Neural cell (in vitro differentiated cells): Measurements from ENCODE around the gene ST3GAL3.

ENCODE experiments used
- CTCF ChIP-seq: fragments of 450-650 bp; IDR thresholded peaks from 2 replicates; pipeline ENCODE4 v1.5.1; 2014; ENCODE audit warnings: antibody characterized with exemption, mild to moderate bottlenecking, moderate library complexity; ENCODE audit not compliant: poor library complexity, severe bottlenecking
- EP300 ChIP-seq: fragments of 450-650 bp; conservative IDR thresholded peaks from 2 replicates; pipeline ENCODE4 v1.6.1; 2014; ENCODE audit warnings: antibody characterized with exemption, mild to moderate bottlenecking, moderate library complexity; ENCODE audit not compliant: poor library complexity, severe bottlenecking
- EZH2 ChIP-seq: fragments of 200-600, 300-800 bp; shearing (Covaris generic), sonication (generic); IDR thresholded peaks from 2 replicates; pipeline ENCODE4 v1.6.1; 2014; ENCODE audit warnings: antibody characterized with exemption, low read length, borderline replicate concordance, mild to moderate bottlenecking; ENCODE audit not compliant: insufficient read depth, poor library complexity, severe bottlenecking
- POLR2AphosphoS5 ChIP-seq: IDR thresholded peaks from 2 replicates; pipeline ENCODE4 v1.6.1; 2012
- TF ChIP-seq, protein P1 (sequence below): IDR thresholded peaks from 2 replicates; pipeline ENCODE4 v1.6.1; 2012; ENCODE audit warnings: borderline replicate concordance

- TF ChIP-seq EZH2 (no peak), CTCF (no peak), EP300 (no peak), POLR2AphosphoS5 (no peak)
- TF ChIP-seq, protein P1, sequence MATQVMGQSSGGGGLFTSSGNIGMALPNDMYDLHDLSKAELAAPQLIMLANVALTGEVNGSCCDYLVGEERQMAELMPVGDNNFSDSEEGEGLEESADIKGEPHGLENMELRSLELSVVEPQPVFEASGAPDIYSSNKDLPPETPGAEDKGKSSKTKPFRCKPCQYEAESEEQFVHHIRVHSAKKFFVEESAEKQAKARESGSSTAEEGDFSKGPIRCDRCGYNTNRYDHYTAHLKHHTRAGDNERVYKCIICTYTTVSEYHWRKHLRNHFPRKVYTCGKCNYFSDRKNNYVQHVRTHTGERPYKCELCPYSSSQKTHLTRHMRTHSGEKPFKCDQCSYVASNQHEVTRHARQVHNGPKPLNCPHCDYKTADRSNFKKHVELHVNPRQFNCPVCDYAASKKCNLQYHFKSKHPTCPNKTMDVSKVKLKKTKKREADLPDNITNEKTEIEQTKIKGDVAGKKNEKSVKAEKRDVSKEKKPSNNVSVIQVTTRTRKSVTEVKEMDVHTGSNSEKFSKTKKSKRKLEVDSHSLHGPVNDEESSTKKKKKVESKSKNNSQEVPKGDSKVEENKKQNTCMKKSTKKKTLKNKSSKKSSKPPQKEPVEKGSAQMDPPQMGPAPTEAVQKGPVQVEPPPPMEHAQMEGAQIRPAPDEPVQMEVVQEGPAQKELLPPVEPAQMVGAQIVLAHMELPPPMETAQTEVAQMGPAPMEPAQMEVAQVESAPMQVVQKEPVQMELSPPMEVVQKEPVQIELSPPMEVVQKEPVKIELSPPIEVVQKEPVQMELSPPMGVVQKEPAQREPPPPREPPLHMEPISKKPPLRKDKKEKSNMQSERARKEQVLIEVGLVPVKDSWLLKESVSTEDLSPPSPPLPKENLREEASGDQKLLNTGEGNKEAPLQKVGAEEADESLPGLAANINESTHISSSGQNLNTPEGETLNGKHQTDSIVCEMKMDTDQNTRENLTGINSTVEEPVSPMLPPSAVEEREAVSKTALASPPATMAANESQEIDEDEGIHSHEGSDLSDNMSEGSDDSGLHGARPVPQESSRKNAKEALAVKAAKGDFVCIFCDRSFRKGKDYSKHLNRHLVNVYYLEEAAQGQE = no peak
Measured at GRCh38 chr1:43753422-43753821, 46.1 kb downstream of the ST3GAL3 start.
